HG02571 (cell line): ENCODE data around the gene AMER3.
"Not testable (repeated sequence)": the region's sequence is repeated elsewhere in the genome, so short reads cannot be mapped to it uniquely, and the experiment has no call there.

Source experiments
- ATAC-seq: cut with Tn5 transposase; IDR thresholded peaks from one replicate; pipeline ENCODE4 v1.9.1; 2021; ENCODE audit warnings: mild to moderate bottlenecking, moderate library complexity; ENCODE audit not compliant: unreplicated experiment

Gene AMER3, protein sequence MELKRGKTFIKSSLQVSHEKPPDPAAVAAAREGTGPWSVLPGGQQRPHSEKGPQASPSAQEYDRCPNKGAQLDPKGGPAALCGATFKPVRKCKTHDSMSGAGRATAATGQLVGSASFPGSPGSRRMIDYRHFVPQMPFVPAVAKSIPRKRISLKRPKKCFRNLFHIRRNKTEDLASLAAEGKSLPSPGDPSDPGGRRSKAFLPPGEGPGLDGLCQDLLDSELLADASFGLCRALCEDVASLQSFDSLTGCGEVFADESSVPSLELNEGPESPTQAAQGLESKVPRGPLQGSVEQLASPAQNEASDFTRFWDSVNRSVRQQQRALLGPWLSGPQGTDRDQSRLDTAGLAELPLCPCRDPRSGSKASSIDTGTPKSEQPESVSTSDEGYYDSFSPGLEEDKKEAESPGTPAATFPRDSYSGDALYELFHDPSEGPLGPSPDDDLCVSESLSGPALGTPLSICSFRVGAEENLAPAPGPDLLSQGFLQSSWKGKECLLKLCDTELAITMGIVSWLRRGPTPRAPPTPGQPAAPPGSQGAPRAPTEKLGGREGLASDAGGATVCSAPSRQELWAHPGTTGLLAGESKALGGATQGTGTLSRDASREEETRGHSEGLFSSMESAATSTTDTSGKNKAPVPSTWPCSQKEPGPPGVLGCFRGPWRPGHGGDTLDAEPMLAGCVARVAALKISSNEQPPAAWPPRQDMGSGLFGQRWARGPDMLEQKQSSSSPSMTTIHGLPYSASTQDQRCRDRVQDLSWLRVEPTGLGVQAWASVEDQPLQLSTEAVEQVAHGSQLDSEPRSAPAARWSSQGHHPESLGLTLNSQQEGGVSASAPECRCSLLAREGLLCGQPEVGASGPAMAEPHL

DNA sequence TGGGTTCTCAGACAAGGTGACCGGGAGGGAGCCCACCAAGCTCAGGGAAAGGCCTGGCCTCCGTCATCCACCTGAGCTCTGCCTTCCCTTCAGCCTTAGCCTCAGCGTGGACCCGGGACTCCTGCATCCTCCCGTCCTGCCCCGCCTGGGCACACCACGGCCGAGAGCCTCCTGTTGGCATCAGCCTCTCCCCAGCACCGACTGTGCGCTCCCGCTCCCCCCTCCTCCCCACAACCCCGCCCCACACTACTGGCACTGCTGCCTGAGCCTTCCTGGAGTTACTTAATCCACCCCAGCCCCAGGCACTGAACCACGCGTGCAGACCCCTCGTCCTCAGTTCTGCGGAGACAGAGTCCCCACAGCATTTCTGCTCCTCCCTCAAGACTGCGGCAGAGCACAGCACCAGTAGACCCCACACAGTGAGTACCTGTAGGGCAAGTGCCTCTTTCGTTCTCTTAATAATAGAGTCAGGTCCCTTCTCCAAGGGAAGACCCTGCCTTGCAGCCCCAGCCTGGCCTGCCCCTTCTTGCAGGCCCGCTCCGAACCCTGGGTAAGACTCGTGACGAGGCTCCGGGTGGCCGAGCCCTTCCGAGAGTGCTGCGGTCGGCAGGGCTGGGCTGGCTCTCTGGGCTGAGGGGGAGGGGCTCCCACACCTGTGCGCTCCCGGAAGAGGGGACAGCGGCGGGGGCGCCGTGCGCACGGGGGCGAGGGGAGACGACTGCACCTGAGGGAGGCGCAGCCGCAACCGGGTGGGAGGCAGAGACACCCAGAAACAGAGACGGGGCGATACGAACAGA, at the start of gene AMER3:
TSS of gene AMER3 (plus strand) at position 285 of the 797 bp plus-strand sequence. CDS start 6,533 bp downstream, outside the sequence.
- ATAC-seq, result no peak

DNA sequence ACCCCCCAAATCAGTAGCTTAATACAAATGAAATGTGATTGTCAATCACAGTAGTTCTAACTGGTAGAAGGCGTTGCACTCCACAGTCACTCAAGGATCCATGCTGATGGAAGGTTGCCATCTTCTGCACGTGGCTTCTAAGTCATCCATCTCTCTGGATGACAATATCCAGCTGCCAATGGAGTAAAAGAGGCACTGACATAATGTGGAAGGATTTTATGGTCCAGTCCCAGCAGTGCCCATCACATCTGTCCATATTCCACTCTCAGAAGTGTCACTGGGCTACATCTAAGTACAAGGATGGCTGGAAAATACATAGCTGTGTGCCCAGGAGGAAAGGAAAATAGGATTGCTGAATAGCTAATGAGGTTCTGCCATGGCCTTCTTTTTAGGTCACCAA, 40.5 kb upstream of the AMER3 start:
- not testable (repeated sequence) for ATAC-seq

DNA sequence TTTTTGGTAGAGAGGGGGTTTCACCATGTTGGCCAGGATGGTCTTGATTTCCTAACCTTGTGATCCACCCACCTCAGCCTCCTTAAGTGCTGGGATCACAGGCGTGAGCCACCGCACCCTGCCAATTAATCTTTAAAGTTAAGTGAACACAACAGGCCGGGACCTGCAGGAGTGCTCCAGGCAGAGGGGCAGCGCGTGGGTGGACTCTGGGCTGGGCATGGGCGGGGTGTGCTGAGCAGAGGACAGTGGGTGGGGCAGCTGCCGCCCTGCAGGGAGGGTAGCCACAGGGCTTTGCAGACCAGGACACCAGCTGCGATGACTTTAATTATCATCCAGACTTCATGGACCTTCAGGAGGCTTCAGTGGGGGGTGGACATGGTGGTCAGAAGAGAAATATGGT, 35.3 kb upstream of the AMER3 start:
- no peak for ATAC-seq

DNA sequence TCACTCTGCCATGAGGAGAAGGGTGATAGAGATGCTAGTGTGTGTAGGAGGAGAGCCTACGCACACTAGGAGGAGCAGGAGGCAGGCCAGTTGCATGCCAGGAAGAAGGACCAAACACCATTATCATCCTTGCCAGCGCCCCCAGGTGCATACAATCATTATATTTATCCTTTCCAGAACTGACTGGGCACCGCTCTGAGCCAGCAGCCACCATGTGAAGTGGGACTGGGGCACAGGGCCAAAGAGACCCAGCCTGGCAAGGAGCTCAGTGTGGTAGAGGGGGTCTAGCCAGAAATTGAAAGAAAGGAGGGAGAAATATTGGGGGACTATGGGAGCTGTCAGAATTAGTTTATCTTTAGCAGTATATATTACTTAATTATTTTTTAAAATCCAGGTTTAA, 34.8 kb upstream of the AMER3 start:
- ATAC-seq, result no peak

DNA sequence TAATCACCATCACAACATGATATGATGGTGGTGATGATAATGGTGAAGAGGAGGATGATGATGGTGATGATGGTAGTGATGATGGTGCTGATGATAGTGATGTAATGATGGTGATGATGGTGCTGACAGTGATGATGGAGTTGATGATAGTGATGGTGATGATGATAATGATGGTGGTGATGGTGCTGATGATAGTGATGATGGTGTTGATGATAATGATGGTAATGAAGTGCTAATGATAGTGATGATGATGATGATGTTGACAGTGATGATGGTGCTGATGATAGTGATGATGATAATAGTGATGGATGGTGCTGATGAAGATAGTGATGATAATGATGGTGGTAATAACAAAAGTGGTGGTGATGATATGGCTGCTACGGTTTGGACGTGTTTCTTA, 30.9 kb upstream of the AMER3 start:
- ATAC-seq, result no peak

DNA sequence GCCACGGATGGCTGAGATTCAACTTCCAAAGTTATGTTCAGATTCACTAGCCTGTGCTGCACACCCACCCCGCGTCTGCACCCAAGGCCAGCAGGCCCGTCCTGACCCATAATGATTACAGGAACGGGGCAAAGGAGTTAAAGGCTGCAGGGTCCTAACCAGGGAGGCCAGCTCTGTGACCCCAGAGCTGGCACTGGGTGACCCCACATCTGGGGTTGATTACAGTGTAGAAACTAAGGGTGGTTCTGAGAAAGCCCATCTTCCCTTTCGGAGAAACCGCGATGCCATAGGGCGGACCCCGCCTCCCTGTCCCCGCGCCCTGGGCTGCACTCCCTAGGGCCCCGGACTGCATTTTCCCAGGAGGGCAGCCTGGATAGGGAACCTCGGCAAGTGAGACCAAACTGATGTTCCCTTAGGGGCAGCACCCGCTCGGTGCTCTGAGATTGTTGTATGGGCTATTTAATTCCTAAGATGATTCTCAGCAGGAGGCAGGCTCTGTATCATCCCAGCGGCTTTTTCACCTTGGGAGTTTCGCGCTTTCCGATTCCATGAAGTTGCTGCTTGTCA, 28.6 kb upstream of the AMER3 start:
- no peak for ATAC-seq

DNA sequence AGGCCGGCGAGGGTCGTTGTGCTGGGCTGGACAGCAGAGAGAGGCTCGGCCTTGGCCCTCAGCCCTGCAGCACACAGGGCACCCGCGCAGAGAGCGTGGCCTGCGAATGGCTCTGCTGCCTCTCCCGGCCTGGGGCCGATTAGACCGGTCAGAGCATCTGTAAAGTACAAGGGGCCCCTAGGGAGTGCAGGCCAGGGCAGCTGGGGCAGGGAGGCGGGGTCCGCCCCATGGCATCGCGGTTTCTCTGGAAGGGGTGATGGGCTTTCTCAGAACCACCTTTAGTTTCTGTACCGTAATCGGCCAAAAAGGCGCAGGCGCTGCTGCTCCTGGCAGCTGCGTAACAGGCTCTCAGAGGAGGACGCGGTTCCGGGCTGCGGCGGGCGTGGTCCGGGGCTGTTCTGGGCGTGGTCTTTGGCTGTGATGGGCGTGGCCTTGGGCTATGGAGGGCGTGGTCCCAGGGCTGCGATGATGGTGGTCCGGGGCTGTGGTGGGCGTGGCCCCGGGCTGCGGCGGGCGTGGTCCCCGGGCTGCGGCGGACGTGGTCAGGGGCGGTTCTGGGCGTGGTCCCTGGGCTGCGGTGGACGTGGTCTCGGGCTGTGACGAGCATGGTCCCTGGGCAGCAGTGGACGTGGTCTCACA, 27.9 kb upstream of the AMER3 start:
- peak; percentile 91 for ATAC-seq

DNA sequence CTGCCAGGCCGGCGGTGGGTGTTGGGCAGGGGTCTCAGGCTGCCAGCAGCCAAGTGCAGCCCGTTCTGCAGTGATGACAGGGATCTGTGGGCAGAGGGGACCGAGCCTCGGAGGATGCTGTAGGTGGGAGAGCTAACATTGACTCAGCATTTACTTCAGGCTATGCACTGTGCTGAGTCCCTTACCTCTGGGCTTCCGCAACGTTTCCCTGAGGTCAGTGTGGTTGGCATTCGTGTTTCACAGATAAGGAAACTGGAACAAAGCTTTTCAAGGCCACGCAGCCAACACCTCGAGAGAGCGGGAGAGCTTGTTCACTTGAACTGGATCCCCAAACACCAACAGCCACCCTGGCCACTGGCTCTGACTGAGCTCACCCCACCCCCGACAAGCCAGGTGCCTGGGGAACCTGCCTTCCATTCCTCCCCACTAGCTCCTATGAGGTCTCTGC, 27.3 kb upstream of the AMER3 start:
- no peak for ATAC-seq

DNA sequence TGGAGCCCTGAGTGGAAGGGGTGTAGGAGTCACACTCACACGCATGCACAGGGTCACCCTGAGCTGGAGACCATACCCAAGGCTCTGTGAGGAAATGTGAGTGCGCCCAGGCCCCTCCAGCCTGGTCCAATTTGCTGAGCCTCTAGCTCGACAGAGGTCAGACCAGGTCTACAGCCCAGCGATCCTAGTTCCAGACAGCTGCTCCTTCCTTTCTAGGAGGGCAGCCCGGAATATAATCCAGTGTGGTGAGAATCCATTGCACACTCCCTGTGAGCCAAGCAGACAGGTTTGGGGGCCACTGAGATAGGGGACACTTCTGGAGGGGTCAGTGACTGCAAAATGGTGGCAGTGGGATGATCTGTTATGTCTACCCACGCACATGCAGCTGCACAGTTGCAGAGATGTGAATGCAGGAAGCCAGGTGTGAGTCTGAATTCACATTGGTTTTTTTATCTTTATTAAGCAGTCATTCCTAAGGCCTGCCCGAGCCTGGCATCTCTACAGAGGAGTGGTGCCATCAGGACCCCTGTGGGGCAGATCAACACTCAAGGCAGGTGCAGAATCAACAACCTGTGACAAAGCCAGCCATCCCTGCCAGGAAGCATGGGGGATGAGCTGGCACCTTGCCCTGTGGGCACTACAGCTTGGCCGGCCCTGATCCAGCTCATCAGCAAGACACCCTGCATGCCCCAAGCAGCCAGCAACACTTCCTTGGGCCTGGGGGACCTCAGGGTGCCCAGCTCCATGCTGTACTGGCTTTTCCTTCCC, 26.6 kb upstream of the AMER3 start, which contains the start of gene GPR148:
TSS of gene GPR148 (plus strand) at position 522 of the 768 bp plus-strand sequence. CDS start at position 604, 82 bp downstream.
- no peak for ATAC-seq

DNA sequence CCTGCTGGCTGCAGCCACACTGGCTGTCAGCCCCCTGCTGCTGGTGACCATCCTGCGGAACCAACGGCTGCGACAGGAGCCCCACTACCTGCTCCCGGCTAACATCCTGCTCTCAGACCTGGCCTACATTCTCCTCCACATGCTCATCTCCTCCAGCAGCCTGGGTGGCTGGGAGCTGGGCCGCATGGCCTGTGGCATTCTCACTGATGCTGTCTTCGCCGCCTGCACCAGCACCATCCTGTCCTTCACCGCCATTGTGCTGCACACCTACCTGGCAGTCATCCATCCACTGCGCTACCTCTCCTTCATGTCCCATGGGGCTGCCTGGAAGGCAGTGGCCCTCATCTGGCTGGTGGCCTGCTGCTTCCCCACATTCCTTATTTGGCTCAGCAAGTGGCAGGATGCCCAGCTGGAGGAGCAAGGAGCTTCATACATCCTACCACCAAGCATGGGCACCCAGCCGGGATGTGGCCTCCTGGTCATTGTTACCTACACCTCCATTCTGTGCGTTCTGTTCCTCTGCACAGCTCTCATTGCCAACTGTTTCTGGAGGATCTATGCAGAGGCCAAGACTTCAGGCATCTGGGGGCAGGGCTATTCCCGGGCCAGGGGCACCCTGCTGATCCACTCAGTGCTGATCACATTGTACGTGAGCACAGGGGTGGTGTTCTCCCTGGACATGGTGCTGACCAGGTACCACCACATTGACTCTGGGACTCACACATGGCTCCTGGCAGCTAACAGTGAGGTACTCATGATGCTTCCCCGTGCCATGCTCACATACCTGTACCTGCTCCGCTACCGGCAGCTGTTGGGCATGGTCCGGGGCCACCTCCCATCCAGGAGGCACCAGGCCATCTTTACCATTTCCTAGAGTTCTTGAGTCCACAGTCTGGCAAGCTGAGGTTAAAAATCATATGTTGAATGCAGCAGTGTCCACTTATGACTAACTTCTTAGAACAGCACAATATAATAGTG, 25.7 kb upstream of the AMER3 start:
- no peak for ATAC-seq

DNA sequence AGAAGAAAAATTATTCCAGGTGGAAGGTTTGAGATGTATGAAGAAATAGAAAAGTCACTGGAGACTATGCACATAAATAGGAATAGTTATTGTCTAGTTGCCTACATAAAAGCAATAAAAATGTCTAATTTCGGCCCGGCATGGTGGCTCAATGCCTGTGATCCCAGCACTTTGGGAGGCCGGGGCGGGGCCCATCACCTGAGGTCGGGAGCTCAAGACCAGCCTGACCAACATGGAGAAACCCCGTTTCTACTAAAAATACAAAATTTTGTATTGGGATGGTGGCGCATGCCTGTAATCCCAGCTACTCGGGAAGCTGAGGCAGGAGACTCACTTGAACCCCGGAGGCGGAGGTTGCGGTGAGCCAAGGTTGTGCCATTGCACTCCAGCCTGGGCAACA, 23.1 kb upstream of the AMER3 start:
- ATAC-seq, result not testable (repeated sequence)

DNA sequence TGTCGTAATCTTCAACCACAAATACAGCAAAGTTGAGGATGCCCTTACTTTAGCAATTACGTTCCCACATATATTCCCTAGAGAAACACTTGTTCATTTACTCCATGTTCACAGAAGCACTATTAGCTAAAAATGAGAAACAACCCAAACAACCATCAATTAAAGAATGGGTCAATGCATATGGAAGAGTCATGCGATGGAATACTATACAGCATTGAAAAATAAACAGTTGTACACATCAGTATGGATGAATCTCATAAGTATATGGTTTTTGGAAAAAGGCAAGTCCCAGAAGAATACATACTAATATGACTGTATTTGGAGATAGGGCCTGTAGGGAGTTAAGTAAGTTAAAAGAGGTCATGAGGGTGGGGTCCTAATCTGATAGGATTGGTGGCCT, 20.1 kb upstream of the AMER3 start:
- no peak for ATAC-seq

DNA sequence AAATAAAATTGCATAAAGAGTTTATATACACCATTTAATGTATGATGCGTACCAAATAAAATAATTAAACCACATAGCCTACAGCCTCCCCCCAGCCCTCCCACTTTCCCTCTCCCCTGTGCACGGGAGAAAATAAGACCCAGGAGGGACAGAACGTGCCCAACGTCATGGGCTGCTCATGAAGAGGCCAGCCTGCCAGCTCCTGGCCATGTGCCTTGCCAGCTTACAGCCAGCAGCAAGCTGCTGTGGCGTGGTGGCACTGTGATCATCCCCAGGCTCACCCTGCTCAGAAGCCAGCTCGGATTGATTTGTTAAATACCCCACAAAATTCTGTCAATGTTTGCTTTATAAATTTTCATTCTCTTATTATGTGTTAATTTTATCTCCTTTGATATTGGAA, 18.9 kb upstream of the AMER3 start:
- no peak for ATAC-seq

DNA sequence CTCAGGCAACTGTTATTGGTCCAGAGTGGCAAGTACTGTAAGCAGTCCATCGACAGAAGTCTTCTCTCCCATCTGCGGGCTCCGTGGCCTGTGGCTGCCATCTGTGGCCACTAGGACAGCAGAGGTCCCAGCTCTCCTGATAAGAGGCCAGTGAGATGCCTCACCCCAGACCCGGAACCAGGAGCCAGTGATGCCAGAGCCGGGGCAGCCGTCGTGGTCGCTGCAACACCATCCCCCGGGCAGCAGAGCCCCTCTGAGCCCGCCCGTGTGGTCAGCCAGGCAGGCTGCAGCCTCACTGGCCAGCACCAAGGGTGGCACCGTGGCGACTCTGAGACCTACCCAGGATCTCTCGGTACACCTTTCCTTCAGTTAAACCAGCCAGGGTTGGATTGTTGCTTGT, 17.7 kb upstream of the AMER3 start:
- no peak for ATAC-seq

DNA sequence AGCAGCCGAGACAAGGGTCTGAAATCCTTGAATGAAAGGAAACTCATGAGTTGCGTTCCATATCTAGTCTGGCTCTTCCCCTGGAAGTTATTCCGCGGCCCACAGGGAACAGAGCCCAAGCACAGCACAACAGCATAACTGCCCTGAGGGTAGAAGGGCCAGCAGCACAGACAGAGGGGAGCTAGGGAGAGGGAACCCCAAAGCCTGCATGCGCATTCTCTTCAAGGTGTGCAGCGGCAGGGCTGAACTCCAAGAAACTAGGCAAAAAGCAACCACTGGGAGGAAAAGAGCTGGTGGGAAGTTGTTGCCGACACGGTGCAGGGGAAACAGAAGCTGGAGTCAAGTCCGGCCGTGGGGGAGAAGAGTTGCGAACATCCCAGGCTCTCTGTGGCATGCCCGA, 14.7 kb upstream of the AMER3 start:
- ATAC-seq, result no peak

DNA sequence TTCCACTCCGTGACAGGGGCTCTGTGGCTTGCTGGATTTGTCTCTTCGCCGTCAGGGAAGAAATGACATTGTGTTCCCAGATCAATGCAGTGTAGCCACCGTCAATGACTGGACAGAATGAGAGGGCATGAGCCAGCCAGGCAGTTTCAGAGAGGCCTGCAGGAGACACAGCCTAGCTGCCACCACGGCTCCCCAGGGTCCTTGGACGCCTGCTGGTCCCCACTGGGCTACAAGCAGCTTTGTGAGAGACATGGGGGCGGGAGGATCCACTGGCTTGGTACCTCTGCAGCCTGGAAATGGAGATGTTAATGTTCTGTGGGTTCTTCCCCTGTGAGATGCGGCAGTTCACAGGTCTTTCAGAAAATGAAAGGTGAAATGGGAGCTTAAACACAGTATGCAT, 12.1 kb upstream of the AMER3 start:
- no peak for ATAC-seq

DNA sequence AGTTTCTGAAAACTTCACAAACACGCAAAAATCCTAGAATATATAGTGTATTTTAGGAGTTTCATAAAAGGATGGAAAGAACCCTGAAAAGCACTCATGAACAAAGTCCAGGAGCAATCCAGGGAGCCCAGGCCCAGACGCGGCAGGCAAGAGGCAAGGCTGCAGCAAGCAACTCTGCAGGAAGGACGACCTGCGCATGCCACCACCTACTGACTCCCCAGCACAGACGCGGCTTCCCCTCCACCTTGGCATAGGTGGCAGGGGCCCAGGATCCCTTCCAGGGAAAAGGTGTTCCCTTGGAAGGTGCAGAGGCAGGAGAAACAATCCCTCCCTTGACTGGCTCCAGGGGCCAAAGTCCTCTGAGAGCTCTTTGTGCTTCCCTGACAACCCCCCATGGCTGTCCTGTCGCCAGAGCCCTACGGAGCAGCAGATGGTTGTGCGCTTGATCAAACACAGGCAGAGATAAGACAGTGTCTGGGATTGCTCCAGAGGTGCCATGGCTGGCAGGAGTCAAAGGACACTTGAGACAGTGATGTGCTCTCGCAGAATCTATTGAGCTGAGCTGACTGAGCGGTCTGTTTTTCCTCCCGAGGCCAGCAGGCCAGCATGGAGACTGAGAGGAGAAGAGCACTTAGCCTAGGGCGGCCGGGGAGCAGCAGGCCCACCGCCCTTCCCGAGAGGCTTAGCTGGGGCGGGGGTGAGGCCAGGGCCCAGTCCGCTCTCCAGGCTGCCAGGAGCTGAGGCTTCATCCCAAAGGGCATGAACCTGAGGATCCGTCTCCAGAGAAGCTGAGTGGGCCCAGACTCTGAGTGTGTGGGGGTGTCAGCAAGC, 10.8 kb upstream of the AMER3 start:
- no peak for ATAC-seq
